ENCODE data around the gene KRT14.

DNA sequence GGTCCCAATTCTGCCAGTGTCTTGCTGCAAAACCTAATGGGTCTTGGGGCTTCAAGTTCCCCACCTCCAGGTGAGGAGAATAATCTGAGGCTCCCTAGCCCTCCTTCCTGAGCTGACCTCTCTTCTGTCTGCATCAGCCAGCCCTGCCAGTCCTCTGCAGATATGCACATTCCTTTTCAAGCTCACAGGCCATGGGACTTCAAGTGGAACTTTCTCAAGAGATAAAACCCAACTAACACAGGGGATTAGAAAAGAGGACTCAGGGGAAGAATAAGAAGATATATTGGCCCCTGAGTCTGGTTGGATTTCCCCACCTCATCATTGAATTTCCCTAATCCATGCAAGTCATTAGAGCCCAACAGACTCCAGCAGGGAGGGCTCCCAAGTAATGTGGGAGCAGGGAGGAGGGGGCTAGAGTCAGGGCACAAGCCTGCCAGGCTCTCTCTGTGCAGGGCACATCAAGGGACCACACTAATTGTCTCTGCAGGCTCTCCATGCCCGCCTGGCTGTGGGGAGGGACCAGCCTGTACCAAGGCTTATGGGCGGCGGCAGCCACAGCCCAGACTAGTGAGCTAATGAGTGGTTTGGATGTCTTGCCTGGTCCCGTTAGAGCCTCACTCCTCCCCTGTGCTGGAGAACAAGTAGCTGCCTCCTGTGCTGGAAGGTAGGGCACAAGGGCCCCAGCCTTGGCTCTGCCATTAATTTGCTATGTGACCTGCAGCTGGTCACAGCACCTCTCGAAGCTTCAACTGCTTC is 1.2 kb downstream of the KRT14 start:
- TF ChIP-seq, protein P1, sequence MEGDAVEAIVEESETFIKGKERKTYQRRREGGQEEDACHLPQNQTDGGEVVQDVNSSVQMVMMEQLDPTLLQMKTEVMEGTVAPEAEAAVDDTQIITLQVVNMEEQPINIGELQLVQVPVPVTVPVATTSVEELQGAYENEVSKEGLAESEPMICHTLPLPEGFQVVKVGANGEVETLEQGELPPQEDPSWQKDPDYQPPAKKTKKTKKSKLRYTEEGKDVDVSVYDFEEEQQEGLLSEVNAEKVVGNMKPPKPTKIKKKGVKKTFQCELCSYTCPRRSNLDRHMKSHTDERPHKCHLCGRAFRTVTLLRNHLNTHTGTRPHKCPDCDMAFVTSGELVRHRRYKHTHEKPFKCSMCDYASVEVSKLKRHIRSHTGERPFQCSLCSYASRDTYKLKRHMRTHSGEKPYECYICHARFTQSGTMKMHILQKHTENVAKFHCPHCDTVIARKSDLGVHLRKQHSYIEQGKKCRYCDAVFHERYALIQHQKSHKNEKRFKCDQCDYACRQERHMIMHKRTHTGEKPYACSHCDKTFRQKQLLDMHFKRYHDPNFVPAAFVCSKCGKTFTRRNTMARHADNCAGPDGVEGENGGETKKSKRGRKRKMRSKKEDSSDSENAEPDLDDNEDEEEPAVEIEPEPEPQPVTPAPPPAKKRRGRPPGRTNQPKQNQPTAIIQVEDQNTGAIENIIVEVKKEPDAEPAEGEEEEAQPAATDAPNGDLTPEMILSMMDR (conservative IDR thresholded peaks at IDR 0.05; ENCODE audit: low read length) = no peak
- no peak for TF ChIP-seq EZH2phosphoT487 (IDR thresholded peaks at IDR 0.05; ENCODE audit: borderline replicate concordance, low read depth, low read length)
